CD4-positive, alpha-beta T cell treated with Interleukin-17A for 1 hour (primary cell): ENCODE results near the gene CPLANE2.

Experiments
- DNase-seq: peaks from one replicate; pipeline ENCODE4 v3.0.0-alpha.2; 2020

CPLANE2 gene

DNA sequence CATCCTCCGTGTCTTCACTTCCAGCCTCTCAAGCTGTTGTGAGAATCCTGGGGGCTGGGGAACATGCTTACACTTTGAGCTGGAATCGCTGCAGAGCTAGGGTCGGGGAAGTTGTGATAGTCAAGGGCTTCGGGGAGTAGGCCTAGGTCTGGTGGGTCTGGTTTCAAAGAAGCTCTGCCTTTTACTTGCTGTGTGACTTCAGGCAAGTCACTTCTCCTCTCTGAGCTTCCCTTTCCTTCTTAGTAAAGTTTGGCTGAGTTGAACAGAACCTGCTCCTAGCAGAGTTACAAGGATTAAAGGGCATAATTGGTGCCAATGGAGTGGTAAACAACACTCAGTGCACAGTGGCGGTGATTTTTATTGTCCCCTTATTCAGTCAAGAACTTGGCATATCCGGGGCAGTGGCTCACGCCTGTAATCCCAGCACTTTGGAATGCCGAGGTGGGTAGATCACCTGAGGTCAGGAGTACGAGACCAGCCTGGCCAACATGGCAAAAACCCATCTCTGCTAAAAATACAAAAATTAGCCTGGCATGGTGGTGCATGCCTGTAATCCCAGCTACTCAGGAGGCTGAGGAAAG lies 50.2 kb downstream of the CPLANE2 start:
- DNase-seq = no peak

DNA sequence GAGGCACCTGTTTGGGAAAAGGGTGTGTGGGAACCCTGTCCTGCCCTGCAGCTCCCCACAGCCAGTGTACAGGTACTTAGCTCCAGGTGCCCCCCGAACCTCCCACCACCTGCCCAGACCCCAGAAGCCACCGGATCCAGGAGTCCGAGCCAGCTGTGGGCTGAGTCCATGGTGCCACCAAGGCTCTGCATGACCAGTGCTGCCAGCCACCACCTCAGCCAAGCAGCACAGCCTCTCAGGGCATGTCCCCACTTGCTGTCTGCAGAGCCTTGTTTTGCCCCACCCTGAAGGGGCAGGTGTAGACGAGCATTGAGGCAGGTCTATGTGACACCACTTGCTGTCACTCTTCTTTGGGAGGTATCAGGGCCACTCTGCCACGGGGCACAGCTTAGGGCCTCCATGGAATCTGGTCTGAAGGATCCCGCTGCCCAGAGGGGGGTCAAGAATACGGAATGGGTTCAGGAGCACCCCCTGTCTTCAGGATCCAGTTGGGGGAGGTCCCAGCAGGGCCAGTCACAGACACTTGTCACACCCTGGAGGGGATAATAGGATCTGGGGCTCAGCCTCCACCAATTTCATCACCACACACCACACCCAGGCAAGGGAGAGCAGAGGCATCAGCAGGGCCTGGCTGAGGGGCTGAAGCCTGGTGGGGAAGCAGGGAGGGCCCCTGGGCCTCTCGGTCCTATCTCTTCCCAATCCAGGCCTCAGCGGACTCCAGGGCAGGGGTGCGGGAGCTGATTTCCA lies 52.3 kb downstream of the CPLANE2 start:
- no peak for DNase-seq

DNA sequence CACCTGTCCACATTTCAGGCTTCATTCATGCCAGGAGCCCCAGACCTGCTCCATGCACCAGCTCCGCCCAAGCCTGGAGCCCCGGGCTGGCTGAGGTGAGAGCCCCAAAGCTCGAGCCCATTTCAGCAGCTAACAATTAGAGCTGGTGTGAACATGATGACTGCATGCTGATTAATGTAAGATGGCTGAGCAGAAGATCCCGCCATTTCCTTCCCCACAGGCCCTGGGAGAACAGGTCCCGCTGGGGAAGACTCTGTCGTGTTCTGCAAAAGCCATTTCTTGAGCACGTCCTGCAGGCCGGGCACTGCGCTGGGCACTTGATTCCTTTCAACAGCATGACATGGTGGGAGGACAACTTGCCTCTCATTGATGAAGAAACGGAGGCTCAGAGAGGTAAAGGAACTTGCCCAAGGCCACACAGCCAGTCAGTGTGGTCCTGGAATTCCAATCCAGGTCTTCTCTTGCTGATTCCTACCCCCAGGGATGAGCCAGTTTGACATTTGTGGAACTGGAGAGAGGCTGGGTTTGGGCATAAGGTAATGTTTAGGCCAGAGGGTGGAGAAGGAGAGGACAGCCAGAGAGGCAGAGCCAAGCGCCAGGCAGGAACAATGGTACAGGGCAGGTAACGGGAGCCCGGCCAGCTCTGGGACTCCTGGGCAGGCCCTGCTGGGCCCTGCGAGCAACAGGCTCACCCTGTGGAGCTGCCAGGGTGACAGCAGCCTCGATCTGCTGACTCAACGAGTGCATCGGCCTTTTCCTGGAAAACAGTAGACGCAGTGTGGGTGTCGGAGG lies 53.0 kb downstream of the CPLANE2 start:
- DNase-seq = no peak

DNA sequence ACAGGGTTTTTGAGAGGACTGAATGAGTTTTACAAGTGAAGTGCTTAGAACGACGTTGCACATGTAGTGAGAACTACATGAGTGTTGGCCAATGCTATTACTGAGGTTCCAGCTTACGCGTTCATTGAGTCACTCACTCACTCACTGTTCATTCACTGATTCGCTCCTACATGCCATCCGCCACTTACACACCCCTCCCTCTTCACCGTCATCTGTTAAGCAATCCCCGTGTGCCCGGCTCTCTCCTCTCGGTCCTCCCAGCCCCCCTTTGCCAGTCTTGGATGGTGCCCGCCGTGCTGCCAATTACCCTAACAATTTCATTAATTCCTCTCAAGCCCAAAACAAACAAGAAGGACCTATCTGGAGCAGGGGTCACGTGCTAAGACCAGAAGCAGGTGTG lies 53.8 kb downstream of the CPLANE2 start:
- no peak for DNase-seq

DNA sequence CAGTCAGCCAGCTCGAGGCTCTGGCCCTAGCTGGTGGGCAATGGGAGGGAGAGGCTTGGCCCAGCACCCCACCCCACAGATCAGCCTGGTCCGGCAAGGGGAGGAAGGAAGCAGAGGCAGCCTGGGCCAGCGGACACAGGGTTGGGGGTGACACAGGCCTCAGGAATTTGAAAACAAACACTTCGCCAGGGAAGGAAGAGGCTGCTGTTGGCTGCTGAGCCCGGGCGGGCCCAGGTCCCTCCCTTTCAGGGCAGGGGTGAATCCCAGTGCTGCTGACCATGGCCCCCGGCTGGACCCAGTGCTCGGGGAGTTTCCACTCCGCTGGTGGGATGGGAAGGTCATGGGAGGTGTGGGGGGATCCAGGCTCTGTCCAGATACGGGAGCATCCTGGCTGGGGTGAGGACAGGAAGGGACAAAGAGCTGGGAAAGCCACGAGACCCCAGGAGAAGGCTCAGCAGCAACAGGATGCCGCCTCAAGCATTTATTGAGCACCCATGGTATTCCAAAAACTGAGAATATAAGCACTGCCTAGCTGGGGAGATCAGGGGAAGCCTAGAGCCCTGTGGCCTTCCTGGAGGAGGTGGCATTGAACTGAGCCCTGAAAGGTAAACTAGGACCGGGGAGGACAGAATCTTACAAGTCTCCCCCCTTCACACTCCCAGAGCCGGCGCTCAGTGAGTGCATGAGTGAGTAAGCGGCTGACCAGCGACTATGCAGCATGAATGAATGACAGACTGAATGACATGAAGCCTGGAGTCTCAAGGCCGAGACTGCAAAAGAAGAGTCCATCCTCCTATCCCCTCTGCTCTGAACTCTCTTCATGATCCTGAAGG lies 54.9 kb downstream of the CPLANE2 start:
- DNase-seq = no peak
